ENCODE results near the gene PTPN7.
"Not testable (repeated sequence)": the region's sequence is repeated elsewhere in the genome, so short reads cannot be mapped to it uniquely, and the experiment has no call there.

Gene PTPN7

DNA sequence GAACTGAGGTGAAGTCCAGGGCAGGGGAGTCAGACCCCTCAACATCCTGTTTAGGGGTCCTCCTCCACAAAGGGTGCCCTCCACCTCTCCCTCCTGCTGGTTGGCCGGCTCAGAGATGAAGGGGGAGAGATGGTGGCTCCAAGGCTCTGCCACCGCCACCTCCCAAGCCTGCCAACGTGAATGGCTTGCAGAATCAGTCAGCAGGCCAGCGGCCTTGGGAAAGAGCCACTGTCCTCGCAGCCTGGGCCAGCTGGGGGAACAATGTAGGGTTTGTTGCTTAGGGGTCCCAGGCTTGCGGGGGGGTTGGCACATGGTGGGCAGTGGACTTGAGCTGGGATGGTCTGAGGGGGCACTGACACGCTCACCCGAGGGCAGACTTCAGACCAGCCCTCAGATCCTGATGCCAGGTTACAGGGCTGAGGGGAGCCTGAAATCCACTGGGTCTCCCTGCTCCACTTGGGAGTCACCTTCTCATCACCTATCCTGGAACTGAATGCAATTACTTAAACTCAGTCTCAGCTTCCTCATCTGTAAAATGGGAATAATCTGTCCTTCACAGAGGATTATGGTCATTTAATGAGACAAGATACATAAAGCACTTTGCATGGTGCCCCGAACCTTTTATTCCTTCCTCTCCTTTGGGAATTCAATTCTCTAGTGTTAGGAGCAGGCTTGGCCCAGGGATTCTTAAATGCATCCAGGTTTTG is 29.4 kb downstream of the PTPN7 start:
- DNase-seq (ENCODE audit: low read depth, low spot score): no peak

DNA sequence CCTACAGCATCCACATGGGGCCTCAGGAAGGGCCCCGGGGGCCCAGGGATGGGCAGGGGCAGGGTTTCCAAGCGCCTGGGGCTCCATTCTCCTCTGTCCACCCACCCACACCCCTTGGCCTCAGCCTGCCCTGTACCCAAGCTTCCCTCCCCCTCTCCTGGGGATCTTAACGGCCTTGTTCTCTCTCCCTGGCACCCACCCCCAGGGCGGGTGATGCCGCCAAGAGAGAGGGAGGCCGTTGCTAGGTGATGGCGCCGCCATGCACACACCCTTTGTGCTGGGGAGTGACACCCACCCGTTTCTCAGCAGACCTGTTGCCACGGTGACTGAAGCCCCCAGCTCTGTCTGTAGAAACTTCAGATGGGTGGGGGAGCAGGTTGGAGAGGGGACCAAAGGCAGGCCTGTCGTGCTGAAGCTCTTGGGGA is 30.1 kb downstream of the PTPN7 start:
- no peak for DNase-seq (ENCODE audit: low read depth, low spot score)

DNA sequence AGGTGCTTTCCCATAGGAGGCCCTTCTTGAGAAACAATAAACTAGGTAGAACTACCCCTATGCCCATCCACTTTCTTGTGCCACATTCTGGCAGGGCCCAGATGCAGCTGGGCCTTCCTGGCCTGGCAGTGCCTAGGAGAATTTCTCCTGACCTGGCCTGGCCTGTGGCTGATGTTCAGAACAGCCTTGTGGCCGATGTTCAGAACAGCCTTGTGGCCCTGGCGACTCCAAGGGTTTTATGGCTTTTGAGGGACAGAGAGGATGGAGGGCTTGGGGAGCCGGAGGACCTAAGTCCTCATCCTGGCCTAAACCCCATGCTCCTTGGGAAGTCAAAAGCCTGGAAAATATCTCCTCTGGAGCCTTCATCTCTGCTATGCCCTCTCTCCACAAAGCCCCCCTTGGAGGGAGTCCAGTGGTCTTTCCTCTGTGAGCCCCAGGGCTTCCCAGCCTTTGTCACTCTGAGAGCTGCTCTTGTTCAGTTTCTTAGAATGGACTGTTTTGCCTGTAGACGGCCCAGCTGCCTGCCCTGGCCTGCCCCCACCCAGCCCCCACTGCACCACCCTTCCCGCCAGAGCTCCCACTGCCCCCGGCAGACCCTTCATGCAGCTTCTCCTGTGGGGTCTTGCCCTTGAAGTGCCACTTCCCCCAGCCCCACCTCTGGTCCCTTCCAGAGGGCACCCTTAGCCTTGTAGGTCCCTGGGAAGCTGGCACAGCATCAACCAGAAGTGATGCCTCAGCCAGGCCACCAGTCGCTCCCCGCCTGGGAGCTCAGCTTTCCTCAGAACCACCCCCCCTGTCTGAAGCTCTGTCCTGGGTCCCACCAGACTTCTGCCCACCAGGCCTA is 30.7 kb downstream of the PTPN7 start:
- no peak for DNase-seq (ENCODE audit: low read depth, low spot score)

DNA sequence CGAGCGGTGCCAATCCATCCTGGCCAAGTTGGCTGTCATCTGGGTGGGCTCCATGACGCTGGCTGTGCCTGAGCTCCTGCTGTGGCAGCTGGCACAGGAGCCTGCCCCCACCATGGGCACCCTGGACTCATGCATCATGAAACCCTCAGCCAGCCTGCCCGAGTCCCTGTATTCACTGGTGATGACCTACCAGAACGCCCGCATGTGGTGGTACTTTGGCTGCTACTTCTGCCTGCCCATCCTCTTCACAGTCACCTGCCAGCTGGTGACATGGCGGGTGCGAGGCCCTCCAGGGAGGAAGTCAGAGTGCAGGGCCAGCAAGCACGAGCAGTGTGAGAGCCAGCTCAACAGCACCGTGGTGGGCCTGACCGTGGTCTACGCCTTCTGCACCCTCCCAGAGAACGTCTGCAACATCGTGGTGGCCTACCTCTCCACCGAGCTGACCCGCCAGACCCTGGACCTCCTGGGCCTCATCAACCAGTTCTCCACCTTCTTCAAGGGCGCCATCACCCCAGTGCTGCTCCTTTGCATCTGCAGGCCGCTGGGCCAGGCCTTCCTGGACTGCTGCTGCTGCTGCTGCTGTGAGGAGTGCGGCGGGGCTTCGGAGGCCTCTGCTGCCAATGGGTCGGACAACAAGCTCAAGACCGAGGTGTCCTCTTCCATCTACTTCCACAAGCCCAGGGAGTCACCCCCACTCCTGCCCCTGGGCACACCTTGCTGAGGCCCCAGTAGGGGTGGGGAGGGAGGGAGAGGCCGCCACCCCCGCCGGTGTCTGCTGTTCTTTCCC is 32.4 kb downstream of the PTPN7 start:
- DNase-seq (ENCODE audit: low read depth, low spot score): no peak

DNA sequence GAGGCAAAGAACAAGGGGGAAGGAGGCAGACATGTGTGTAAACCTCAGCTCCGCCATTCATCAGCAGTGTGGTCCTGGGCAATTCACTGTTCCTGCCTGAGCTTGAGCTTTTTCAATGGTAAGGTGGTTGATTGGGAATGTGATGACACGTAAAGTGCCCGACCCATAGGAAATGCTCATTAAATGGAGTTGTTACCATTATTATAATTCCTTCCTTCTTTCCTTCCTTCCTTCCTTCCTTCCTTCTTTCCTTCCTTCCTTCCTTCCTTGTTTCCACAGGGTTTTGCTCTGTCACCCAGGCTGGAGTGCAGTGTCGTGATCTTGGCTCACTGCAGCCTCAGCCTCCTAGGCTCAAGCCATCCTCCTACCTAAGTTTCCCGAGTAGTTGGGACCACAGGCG is 33.3 kb downstream of the PTPN7 start:
- no peak for DNase-seq (ENCODE audit: low read depth, low spot score)

DNA sequence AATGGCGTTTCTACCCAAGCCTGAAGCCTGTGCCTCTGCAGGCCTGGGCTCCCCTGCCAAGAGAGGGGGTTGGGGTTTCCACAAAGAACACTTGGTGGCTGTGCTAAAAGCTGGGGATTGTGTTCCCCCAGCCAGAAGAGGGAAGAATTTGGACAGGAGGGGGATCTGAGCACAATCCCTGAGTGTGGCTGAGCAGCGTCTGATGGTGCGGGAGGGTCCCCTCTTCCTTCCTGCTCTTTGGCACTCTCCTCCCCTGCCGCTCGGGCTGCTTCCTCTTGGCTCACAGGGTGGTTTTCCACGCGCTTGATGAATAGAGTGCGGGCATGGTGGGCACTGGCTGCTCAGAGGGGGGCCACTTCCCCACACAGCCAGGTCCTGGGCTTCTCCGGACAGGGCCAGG is 34.0 kb downstream of the PTPN7 start:
- DNase-seq (ENCODE audit: low read depth, low spot score): no peak

DNA sequence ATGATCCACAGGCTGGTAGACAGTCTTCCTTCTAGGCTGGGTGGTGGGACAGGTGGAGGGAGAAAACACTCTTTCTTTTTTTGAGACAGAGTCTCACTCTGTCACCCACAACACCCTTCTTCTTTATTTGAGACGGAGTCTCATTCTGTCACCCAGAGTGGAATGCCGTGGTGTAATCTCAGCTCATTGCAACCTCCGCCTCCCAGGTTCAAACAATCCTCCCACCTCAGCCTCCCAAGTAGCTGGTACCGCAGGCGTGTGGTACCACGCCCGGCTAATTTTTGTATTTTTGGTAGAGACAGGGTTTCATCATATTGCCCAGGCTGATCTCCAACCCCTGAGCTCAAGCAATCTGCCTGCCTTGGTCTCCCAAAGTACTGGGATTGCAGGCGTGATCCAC is 34.8 kb downstream of the PTPN7 start:
- no peak for DNase-seq (ENCODE audit: low read depth, low spot score)

DNA sequence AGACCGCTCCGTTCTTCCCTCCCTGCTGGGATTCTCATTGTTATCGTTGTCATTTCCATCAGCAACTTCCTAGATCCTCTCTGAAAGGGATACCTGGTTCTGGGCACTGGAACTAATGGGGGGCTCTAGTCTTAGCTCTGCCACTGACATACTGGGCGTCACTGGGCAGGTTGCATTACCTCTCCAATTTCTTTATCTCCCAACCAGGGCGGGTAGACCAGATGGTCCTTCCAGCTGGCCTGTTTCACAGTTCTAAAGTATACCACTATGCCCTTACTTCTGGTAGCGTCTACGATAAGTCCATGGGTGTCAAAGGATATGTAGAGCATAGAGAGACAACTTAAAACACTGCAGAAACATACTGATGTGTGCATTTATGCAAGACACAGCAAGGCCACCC is 36.3 kb downstream of the PTPN7 start:
- no peak for DNase-seq (ENCODE audit: low read depth, low spot score)

DNA sequence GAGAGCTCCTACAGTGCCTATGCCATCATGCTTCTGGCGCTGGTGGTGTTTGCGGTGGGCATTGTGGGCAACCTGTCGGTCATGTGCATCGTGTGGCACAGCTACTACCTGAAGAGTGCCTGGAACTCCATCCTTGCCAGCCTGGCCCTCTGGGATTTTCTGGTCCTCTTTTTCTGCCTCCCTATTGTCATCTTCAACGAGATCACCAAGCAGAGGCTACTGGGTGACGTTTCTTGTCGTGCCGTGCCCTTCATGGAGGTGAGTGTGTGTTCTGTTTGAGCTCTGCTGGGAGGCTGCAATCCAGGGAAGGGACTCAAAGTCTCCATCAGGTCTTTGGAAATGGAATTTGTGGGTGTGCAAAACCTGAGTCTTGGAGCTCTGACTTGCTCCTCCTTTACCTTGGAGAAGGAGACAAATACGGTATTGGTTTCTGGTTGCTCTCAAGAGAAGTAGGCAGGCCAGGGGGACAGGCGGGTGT is 37.0 kb downstream of the PTPN7 start:
- no peak for DNase-seq (ENCODE audit: low read depth, low spot score)

DNA sequence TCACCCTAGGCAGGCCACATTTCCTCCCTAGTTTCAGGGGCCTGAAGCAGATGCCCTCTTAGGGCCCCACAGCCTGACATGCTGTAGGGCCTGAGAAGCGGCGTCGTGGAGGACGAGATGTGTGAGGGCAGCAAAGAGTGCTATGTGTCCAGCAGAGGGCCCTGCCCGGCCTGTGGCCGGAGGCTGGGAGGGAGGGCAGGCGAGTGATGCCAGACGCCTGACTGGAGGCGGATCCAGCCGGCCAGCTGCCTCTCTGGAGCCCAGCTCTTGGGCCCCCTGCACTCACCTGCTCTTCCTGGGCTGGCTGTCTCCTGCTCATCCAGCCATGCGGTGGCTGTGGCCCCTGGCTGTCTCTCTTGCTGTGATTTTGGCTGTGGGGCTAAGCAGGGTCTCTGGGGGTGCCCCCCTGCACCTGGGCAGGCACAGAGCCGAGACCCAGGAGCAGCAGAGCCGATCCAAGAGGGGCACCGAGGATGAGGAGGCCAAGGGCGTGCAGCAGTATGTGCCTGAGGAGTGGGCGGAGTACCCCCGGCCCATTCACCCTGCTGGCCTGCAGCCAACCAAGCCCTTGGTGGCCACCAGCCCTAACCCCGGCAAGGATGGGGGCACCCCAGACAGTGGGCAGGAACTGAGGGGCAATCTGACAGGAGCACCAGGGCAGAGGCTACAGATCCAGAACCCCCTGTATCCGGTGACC is 37.6 kb downstream of the PTPN7 start, which contains the start of gene GPR37L1:
GPR37L1 (plus strand) TSS at position 279 of the 697 bp plus-strand sequence; CDS start at position 326, 47 bp downstream.
- DNase-seq (ENCODE audit: low read depth, low spot score): no peak

DNA sequence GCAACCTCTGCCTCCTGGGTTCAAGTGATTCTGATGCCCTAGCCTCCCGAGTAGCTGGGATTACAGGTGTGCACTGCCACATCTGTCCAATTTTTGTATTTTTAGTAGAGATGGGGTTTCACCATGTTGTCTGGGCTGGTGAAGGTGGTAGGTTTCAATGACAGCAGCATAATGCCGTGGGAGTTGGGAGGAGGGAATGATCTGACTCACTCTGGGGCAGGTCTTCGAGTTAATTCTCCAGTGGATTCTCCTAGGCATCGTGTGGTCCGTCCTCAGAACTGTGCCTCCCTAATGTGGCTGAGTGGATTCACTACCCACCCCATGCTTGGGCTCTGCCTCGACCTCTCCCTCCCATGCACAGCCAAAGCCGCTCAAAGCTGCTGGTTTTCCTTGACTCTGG is 39.4 kb downstream of the PTPN7 start:
- DNase-seq (ENCODE audit: low read depth, low spot score): no peak

DNA sequence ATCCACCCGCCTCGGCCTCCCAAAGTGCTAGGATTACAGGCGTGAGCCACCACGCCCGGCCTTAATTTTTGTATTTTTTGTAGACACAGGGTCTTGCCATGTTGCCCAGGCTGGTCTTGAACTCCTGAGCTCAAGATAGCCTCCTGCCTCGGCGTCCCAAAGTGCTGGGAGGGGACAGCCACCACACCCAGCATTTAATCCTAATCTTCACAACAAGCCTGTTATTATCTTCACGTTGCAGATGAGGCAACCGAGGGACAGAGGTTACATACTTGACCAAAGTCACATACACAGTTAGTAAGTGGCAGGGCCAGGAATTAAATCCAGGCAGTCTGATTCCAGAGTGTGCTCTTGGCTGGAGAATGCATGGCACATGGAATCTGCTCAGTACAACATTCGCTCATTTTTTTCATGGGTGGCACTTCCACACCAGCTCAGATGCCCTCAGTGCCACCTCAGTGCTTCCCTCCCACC is 42.5 kb downstream of the PTPN7 start:
- DNase-seq (ENCODE audit: low read depth, low spot score): no peak

DNA sequence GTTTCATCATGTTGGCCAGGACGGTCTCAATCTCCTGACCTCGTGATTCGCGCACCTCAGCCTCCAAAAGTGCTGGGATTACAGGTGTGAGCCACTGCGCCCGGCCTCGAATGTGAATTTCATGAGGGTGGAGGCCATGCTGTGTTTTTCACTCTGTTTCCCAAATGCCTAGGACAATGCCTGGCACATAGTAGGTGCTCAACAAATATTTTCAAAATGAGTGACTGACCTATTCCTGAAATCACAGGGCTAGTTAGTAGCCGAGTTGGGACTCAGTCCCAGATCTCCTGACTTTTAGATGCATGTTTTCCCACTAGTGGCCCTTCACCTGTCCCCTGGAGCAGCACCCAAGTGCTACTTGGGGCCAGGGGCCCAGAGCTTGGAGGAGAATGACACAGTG is 44.1 kb downstream of the PTPN7 start:
- no peak for DNase-seq (ENCODE audit: low read depth, low spot score)

DNA sequence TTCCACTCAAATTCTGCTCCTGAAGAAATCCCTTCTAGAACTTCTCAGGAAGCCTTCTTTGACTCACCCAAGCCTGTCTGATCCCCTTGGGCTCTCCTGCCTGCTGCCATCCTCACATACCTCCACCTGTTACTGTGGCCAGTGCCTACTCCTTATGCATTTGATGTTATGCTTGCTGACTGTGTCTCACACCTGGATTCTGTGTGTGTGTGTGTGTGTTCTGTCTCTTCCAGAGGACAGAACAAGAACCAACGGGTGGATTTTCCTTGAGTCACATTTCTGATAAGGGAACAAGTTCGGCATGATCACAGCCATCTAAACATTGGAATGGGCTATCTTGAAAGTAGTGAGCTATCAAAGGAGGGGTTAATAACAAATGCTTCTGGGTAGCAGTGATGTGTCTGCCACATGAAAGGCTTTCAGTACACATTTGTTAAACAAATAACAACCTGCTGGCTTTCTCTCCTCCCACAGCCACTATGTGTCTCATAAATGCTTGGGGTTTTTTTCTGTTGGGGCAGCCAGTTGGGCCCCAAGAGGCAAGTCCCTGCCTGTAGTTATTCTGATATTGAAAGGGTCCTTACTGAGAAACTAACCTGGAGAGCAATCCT is 46.6 kb downstream of the PTPN7 start:
- no peak for DNase-seq (ENCODE audit: low read depth, low spot score)

DNA sequence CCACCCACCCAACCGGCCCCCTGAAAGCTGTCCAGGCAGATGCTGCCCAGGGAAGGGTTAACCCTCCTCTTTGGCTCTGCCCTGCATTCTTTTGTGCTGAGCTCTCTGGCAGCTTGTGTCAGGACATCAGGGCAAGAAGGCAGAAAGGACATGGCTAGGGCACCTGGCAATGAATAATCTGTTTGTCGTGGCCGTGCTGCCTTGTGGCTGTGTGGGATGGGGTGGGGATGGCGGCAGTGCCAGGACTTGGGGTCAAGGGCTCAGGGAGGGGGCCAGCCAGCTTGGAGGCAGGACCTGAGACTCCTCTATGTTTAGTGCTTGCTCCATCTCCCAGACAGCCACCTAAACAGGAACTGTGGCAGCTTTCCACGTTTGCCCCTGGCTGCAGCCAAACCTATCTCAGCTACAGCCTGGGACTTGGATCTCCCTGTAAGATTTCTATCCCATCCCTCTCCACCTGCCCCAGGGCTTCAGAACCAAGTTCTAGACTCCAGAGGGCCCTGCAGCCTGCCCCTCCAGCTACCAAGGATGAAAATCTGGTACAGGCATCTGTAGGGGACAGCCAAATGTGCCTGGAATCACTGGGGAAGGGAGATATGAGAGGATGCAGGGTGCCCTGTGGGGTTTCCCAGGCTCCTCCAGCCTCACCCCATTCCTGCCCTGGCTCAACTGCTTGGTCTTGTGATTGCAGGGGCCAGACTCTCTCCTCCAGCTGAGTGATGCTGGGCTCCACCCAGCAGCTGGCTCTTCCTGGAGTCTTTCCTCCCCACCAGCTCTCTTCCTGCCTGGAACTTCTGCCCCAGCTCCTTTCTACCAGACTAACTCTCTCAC is 47.3 kb downstream of the PTPN7 start:
- DNase-seq (ENCODE audit: low read depth, low spot score): no peak

DNA sequence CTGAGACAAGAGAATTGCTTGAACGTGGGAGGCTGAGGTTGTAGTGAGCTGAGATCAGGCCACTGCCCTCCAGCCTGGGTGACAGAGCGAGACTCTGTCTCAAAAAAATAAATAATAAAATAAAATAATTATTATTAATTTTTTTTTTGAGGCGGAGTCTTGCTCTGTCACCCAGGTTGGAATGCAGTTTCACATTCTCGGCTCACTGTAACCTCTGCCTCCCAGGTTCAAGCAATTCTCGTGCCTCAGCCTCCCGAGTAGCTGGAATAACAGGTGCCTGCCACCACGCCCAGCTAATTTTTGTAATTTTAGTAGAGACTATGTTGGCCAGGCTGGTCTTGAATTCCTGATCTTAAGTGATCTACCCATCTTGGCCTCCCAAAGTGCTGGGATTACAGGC is 48.8 kb downstream of the PTPN7 start:
- not testable (repeated sequence) for DNase-seq (ENCODE audit: low read depth, low spot score)

DNA sequence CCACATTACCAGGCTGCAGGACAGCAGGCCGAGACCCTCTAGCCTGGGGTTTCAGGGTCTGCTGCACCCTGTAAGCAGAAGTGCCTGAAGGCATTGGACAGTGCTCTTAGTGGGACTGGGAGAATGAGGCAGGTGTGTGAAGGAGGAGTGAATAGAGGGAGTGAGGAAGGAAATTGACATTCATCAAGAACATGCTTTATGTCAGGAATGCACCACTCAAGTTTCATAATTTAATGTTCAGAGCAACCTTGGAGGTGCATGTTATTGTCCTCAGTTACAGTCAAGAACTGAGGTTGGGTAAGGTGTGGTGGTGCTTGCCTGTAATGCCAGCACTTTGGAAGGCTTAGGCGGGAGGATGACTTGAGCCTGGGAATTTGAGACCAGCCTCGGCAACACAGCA is 49.4 kb downstream of the PTPN7 start:
- DNase-seq (ENCODE audit: low read depth, low spot score): no peak

DNA sequence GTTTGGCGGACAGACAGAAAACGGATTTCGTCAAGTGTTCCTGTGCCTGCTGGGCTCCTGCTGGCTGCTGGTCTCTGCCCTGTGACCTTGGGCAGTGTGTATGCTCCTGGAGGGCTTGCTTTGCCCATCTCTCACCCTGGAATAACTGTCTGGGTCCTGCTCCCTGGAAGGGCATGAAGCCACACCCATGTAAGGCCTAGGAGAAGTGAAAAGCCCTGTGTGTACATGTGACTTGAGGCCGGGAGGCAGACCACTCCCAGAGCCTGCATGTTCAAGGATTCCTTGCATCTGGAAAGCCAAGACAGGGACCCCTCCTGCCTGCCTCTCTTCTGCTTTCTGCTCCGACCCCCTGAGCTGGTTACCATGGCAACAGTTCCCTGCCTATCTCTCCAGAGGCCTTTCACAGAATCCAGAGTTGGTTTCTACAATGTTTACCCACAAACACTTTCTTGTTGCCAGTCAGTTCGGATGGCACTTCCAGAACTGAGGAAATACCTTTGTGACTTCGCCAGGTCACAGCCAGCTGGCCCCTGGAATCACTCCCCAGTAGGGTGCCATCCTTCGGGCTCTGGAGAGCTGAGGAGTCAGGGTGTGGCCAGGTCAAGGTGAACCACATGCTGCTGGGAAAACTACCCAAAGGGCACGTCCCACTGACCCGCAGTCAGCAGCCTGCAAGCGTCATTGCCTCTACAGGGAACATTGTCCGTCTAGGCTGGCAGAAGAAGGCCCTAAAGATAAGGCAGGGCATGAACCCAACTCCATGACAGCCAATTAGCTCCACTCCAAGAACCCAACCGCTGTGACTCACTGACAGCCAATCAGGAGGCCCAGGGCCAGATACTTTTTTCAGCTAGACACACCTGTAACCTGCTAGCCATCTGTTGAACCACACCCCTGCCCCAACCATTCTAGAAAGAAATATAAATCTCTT is 52.3 kb downstream of the PTPN7 start:
- no peak for DNase-seq (ENCODE audit: low read depth, low spot score)

DNA sequence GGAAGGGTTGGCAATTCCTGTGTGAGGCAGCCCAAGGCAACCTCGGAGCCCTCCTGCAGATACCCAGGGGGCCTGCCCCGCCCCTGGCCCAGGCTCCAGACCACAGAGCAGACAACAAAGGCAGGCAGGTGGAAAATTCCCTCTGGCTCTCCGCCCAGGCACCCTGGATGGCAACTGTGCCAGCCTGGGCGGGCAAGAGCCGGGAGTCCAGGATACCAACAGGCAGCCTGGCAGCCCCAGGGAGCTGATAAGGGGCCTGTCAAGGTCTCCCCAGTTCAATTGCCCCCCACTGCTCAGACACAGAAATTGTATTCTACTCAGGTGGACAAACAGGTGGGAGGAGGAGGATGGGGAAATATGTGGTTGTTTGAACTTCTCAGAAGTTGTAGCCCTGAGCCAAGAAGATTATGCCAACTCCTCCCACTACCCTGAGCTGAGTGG is 53.1 kb downstream of the PTPN7 start:
- DNase-seq (ENCODE audit: low read depth, low spot score): no peak
